ENCODE results near the gene WDR13.

WDR13 gene

DNA sequence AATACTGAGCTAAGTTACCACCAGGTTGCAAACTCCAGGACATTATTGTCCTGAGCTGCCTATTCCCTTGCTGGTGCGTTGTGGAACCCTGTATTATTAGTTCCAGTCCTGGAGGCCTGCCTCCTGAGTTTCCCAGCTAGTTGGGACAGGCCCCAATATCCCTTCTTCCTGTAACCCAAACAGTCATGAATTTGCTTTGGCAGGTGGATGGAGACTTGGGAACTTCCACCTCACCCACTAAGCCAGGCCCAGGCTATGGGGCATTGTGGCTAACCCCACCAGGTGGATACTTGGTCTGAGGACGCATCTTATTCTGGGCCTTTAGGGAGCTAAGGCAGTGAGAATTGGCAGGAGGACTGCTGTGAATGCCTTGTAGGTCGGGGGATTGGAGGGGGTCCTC is 18.0 kb upstream of the WDR13 start:
- TF ChIP-seq EGR1 (IDR thresholded peaks at IDR 0.05) (no peak), TEAD4 (IDR thresholded peaks at IDR 0.05) (no peak), FOXM1 (IDR thresholded peaks at IDR 0.05; ENCODE audit: borderline replicate concordance, low read depth) (no peak), CEBPB (IDR thresholded peaks at IDR 0.05) (no peak), TAF1 (IDR thresholded peaks at IDR 0.05; ENCODE audit: low read depth) (no peak), MAX (IDR thresholded peaks at IDR 0.05) (no peak), YY1 (IDR thresholded peaks at IDR 0.05; ENCODE audit: low read depth) (no peak), CREB1 (IDR thresholded peaks at IDR 0.05; ENCODE audit: low read depth) (no peak), ZBTB7A (IDR thresholded peaks at IDR 0.05; ENCODE audit: low read depth) (no peak), NFIC (IDR thresholded peaks at IDR 0.05) (no peak), RAD21 (IDR thresholded peaks at IDR 0.05; ENCODE audit: low read depth) (no peak), TCF12 (IDR thresholded peaks at IDR 0.05; ENCODE audit: low read depth) (no peak), EP300 (IDR thresholded peaks at IDR 0.05; ENCODE audit: borderline replicate concordance) (no peak)
- TF ChIP-seq, protein P1, sequence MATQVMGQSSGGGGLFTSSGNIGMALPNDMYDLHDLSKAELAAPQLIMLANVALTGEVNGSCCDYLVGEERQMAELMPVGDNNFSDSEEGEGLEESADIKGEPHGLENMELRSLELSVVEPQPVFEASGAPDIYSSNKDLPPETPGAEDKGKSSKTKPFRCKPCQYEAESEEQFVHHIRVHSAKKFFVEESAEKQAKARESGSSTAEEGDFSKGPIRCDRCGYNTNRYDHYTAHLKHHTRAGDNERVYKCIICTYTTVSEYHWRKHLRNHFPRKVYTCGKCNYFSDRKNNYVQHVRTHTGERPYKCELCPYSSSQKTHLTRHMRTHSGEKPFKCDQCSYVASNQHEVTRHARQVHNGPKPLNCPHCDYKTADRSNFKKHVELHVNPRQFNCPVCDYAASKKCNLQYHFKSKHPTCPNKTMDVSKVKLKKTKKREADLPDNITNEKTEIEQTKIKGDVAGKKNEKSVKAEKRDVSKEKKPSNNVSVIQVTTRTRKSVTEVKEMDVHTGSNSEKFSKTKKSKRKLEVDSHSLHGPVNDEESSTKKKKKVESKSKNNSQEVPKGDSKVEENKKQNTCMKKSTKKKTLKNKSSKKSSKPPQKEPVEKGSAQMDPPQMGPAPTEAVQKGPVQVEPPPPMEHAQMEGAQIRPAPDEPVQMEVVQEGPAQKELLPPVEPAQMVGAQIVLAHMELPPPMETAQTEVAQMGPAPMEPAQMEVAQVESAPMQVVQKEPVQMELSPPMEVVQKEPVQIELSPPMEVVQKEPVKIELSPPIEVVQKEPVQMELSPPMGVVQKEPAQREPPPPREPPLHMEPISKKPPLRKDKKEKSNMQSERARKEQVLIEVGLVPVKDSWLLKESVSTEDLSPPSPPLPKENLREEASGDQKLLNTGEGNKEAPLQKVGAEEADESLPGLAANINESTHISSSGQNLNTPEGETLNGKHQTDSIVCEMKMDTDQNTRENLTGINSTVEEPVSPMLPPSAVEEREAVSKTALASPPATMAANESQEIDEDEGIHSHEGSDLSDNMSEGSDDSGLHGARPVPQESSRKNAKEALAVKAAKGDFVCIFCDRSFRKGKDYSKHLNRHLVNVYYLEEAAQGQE (IDR thresholded peaks at IDR 0.05; ENCODE audit: low read depth) = no peak

DNA sequence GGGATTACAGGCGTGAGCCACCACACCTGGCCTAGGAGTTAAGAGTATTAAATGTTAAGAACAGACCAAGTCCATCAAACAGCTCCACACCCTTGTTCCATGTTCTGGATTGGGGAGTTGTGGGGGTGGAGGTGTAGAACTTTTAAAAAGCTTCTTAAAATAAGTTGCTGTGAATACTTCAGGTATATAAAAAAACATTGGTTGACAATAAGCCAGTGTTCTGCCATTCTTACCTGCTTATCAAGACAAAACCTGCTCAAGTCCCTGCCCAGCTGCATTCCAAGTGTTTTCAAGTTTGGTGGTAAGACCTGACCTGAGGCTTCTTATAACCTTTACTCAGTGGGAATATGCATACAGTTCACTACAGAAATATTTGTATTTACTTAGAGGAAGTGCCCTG is 16.6 kb upstream of the WDR13 start:
- TF ChIP-seq ZBTB7A (IDR thresholded peaks at IDR 0.05; ENCODE audit: low read depth) = no peak
- TF ChIP-seq CEBPB (IDR thresholded peaks at IDR 0.05) = no peak
- TF ChIP-seq TEAD4 (IDR thresholded peaks at IDR 0.05) = no peak
- TF ChIP-seq, protein P2, sequence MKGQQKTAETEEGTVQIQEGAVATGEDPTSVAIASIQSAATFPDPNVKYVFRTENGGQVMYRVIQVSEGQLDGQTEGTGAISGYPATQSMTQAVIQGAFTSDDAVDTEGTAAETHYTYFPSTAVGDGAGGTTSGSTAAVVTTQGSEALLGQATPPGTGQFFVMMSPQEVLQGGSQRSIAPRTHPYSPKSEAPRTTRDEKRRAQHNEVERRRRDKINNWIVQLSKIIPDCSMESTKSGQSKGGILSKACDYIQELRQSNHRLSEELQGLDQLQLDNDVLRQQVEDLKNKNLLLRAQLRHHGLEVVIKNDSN (IDR thresholded peaks at IDR 0.05) = no peak
- TF ChIP-seq TCF12 (IDR thresholded peaks at IDR 0.05; ENCODE audit: low read depth) = no peak
- TF ChIP-seq, protein P1 (IDR thresholded peaks at IDR 0.05; ENCODE audit: low read depth) = no peak
- TF ChIP-seq EGR1 (IDR thresholded peaks at IDR 0.05) = no peak
- TF ChIP-seq MAX (IDR thresholded peaks at IDR 0.05) = no peak
- no peak for TF ChIP-seq NFIC (IDR thresholded peaks at IDR 0.05)
- TF ChIP-seq YY1 (IDR thresholded peaks at IDR 0.05; ENCODE audit: low read depth) = no peak
- no peak for TF ChIP-seq TAF1 (IDR thresholded peaks at IDR 0.05; ENCODE audit: low read depth)
- TF ChIP-seq CREB1 (IDR thresholded peaks at IDR 0.05; ENCODE audit: low read depth) = no peak

DNA sequence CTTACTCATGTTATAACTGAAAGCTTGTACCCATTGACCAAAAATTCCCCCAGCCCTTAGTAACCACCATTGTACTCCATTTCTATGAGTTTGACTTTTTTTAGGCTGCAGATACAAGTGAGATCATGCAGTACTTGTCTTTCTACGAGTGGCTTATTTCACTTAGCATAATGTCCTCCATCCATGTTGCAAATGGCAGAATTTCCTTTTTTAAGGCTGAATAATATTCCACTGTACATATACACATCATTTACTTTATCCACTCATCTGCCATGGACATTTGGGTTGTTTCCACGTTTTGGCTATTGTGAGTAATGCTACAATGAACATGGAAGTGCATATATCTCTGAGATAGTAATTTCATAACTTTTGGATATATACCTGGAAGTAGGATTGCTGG is 12.6 kb upstream of the WDR13 start:
- no peak for TF ChIP-seq RAD21 (IDR thresholded peaks at IDR 0.05; ENCODE audit: low read depth)
- TF ChIP-seq CEBPB (IDR thresholded peaks at IDR 0.05) = no peak
- no peak for TF ChIP-seq TEAD4 (IDR thresholded peaks at IDR 0.05)
- no peak for TF ChIP-seq EGR1 (IDR thresholded peaks at IDR 0.05)
- TF ChIP-seq ZBTB7A (IDR thresholded peaks at IDR 0.05; ENCODE audit: low read depth) = no peak
- TF ChIP-seq MAX (IDR thresholded peaks at IDR 0.05) = no peak
- TF ChIP-seq, protein P1 (IDR thresholded peaks at IDR 0.05; ENCODE audit: low read depth) = no peak
- no peak for TF ChIP-seq TCF12 (IDR thresholded peaks at IDR 0.05; ENCODE audit: low read depth)
- no peak for TF ChIP-seq YY1 (IDR thresholded peaks at IDR 0.05; ENCODE audit: low read depth)
- no peak for TF ChIP-seq TAF1 (IDR thresholded peaks at IDR 0.05; ENCODE audit: low read depth)
- no peak for TF ChIP-seq NFIC (IDR thresholded peaks at IDR 0.05)
- TF ChIP-seq EP300 (IDR thresholded peaks at IDR 0.05; ENCODE audit: borderline replicate concordance) = no peak
- no peak for TF ChIP-seq FOXM1 (IDR thresholded peaks at IDR 0.05; ENCODE audit: borderline replicate concordance, low read depth)
- no peak for TF ChIP-seq CREB1 (IDR thresholded peaks at IDR 0.05; ENCODE audit: low read depth)
- TF ChIP-seq, protein P2 (IDR thresholded peaks at IDR 0.05) = no peak

- no peak for TF ChIP-seq CREB1 (IDR thresholded peaks at IDR 0.05; ENCODE audit: low read depth)
- TF ChIP-seq TAF1 (IDR thresholded peaks at IDR 0.05; ENCODE audit: low read depth) = no peak
- no peak for TF ChIP-seq RAD21 (IDR thresholded peaks at IDR 0.05; ENCODE audit: low read depth)
- TF ChIP-seq, protein P2 (IDR thresholded peaks at IDR 0.05) = no peak
- no peak for TF ChIP-seq EGR1 (IDR thresholded peaks at IDR 0.05)
- no peak for TF ChIP-seq TEAD4 (IDR thresholded peaks at IDR 0.05)
- TF ChIP-seq MAX (IDR thresholded peaks at IDR 0.05) = no peak
- TF ChIP-seq YY1 (IDR thresholded peaks at IDR 0.05; ENCODE audit: low read depth) = no peak
- no peak for TF ChIP-seq ZBTB7A (IDR thresholded peaks at IDR 0.05; ENCODE audit: low read depth)
- TF ChIP-seq FOXM1 (IDR thresholded peaks at IDR 0.05; ENCODE audit: borderline replicate concordance, low read depth) = no peak
- TF ChIP-seq, protein P1 (IDR thresholded peaks at IDR 0.05; ENCODE audit: low read depth) = no peak
Measured at GRCh38 chrX:48589482-48590162, 7.7 kb upstream of the WDR13 start.

Data from Ishikawa (cell line).